GM19240 (cell line): ENCODE results near the gene PCNT.

Experiments
- DNase-seq: peaks from one replicate; pipeline ENCODE4 v3.0.0; 2011; ENCODE audit warnings: low spot score; ENCODE audit not compliant: insufficient read length

The PCNT gene

GRCh38 chr21:46323710-46324389 lies at the start of gene PCNT, which contains the start of gene C21orf58:
Gene PCNT, plus strand, starts transcription at chr21:46324156. Its CDS starts 73 bp downstream, at chr21:46324229.
Gene C21orf58, minus strand, starts transcription at chr21:46323870. Its CDS starts 1,132 bp downstream, at chr21:46322738.
- peak; percentile 97 for DNase-seq

- no peak for DNase-seq
These were observed 49.1 kb upstream of the PCNT start for GRCh38 chr21:46274797-46275390.

GRCh38 chr21:46284077-46284644 lies 39.8 kb upstream of the PCNT start:
- no peak for DNase-seq

GRCh38 chr21:46284733-46285132 lies 39.2 kb upstream of the PCNT start:
- no peak for DNase-seq

GRCh38 chr21:46285206-46285661 lies 38.7 kb upstream of the PCNT start, which contains the start of gene MCM3AP:
Gene MCM3AP, minus strand, starts transcription at chr21:46285611. Its CDS starts 325 bp downstream, at chr21:46285286.
- DNase-seq = no peak

- peak; percentile 91 for DNase-seq
These were observed 38.0 kb upstream of the PCNT start, which contains the start of gene YBEY for GRCh38 chr21:46285761-46286647. Gene YBEY, plus strand, starts transcription at chr21:46286342. Its CDS starts 572 bp downstream, at chr21:46286914.

GRCh38 chr21:46286648-46287002 lies 37.3 kb upstream of the PCNT start:
- no peak for DNase-seq

- DNase-seq = no peak
These were observed 36.4 kb upstream of the PCNT start for GRCh38 chr21:46287541-46287940.

GRCh38 chr21:46289655-46290179 lies 34.2 kb upstream of the PCNT start:
- no peak for DNase-seq

GRCh38 chr21:46291561-46291960 lies 32.4 kb upstream of the PCNT start:
- DNase-seq = no peak

GRCh38 chr21:46294647-46295176 lies 29.2 kb upstream of the PCNT start:
- no peak for DNase-seq

- DNase-seq = no peak
These were observed 28.7 kb upstream of the PCNT start for GRCh38 chr21:46295177-46295770.

- no peak for DNase-seq
These were observed 27.8 kb upstream of the PCNT start for GRCh38 chr21:46295996-46296752.

GRCh38 chr21:46297338-46298271 lies 26.4 kb upstream of the PCNT start:
- DNase-seq = no peak

- no peak for DNase-seq
These were observed 24.8 kb upstream of the PCNT start for GRCh38 chr21:46299167-46299566.

GRCh38 chr21:46301759-46302158 lies 22.2 kb upstream of the PCNT start:
- DNase-seq = no peak

- DNase-seq = no peak
These were observed 19.5 kb upstream of the PCNT start for GRCh38 chr21:46304437-46304836.

- DNase-seq = no peak
These were observed 19.0 kb upstream of the PCNT start for GRCh38 chr21:46304955-46305354.

- no peak for DNase-seq
These were observed 16.3 kb upstream of the PCNT start for GRCh38 chr21:46307625-46308024.
